HG03064 (cell line): Measurements from ENCODE around the gene TRAM1L1.

Source experiments
- ATAC-seq: cut with Tn5 transposase; IDR thresholded peaks from one replicate; pipeline ENCODE4 v1.9.1; 2021; ENCODE audit warnings: low read depth; ENCODE audit not compliant: unreplicated experiment

TRAM1L1 gene

GRCh38 chr4:117084866-117085701 is at the start of gene TRAM1L1:
TRAM1L1 (minus strand) TSS chr4:117085576; CDS start chr4:117085393, 183 bp downstream.
- ATAC-seq: peak; percentile 86

GRCh38 chr4:117134386-117134785 is 49.0 kb upstream of the TRAM1L1 start:
- ATAC-seq: no peak

GRCh38 chr4:117096886-117097285 is 11.5 kb upstream of the TRAM1L1 start:
- no peak for ATAC-seq

GRCh38 chr4:117096462-117096861 is 11.1 kb upstream of the TRAM1L1 start:
- ATAC-seq: no peak

GRCh38 chr4:117093571-117093970 is 8.2 kb upstream of the TRAM1L1 start:
- ATAC-seq: no peak

- ATAC-seq: no peak
Measured at GRCh38 chr4:117077760-117078159, 7.6 kb downstream of the TRAM1L1 start.

- ATAC-seq: no peak
Measured at GRCh38 chr4:117068120-117068519, 17.3 kb downstream of the TRAM1L1 start.

GRCh38 chr4:117063961-117064696 is 21.2 kb downstream of the TRAM1L1 start:
- no peak for ATAC-seq

GRCh38 chr4:117042962-117043361 is 42.4 kb downstream of the TRAM1L1 start:
- ATAC-seq: no peak
